IMR-90 (cell line): ENCODE measurements around the gene NMRK1.

Experiments
- BHLHE40 ChIP-seq: fragments of 150-350 bp; IDR thresholded peaks from 2 replicates; pipeline ENCODE4 v1.6.1; 2016; ENCODE audit warnings: mild to moderate bottlenecking, low read depth, low read length
- CTCF ChIP-seq: conservative IDR thresholded peaks from 2 replicates; pipeline ENCODE4 v1.5.1; 2012; ENCODE audit warnings: mild to moderate bottlenecking, low read depth, low read length, improper control_type of control experiment
- FOS ChIP-seq: fragments of 150-350 bp; IDR thresholded peaks from 2 replicates; pipeline ENCODE4 v1.6.1; 2016; ENCODE audit warnings: low read depth, low read length
- MAFK ChIP-seq: IDR thresholded peaks from 2 replicates; pipeline ENCODE4 v1.6.1; 2012; ENCODE audit warnings: low read depth, low read length, improper control_type of control experiment
- POLR2A ChIP-seq: IDR thresholded peaks from 2 replicates; pipeline ENCODE4 v1.6.1; 2012; ENCODE audit warnings: mild to moderate bottlenecking, low read depth, low read length
- RAD21 ChIP-seq: IDR thresholded peaks from 2 replicates; pipeline ENCODE4 v1.6.1; 2012; ENCODE audit warnings: low read length, improper control_type of control experiment
- RCOR1 ChIP-seq: IDR thresholded peaks from 2 replicates; pipeline ENCODE4 v1.6.1; 2012; ENCODE audit warnings: mild to moderate bottlenecking, low read length, improper control_type of control experiment; ENCODE audit not compliant: insufficient replicate concordance
- RFX5 ChIP-seq: IDR thresholded peaks from 2 replicates; pipeline ENCODE4 v1.8.0; 2012; ENCODE audit warnings: low read depth, mild to moderate bottlenecking, low read length, moderate library complexity
- USF2 ChIP-seq: fragments of 150-350 bp; IDR thresholded peaks from 2 replicates; pipeline ENCODE4 v1.6.1; 2017; ENCODE audit warnings: mild to moderate bottlenecking, antibody characterized with exemption, low read length, low read depth

GRCh38 chr9:75134495-75134894 lies 46.5 kb upstream of the NMRK1 start:
- TF ChIP-seq CTCF (no peak), MAFK (no peak), RCOR1 (no peak), BHLHE40 (no peak), USF2 (no peak), RFX5 (no peak), POLR2A (no peak), RAD21 (no peak), FOS (no peak)
